Gastrocnemius medialis (tissue), 4 donors: ENCODE measurements around the gene GUCA1C.

Experiments used
- CTCF ChIP-seq, 5 experiments: fragments of 450-650 bp in 3 of 5; fragments of 200-600 bp in 2 of 5; sonication (generic) in 2 of 5; IDR thresholded peaks in 4 of 5; conservative IDR thresholded peaks in 1 of 5; 1 replicate in 4 of 5; 2 replicates in 1 of 5; pipeline ENCODE4 v1.5.1; 2016 to 2019; ENCODE audit warnings: antibody characterized with exemption in 5 of 5, mild to moderate bottlenecking in 3 of 5, moderate library complexity in 3 of 5
- POLR2A ChIP-seq, 2 donors: fragments of 450-650 bp; IDR thresholded peaks; one replicate each; pipeline ENCODE4 v1.6.1; 2017; ENCODE audit warnings: antibody characterized with exemption in 2 of 2, mild to moderate bottlenecking in 2 of 2, moderate library complexity in 2 of 2

- TF ChIP-seq POLR2A (IDR thresholded peaks at IDR 0.05) (no peak), CTCF (IDR thresholded peaks at IDR 0.05 in 4 of 5, conservative IDR thresholded peaks at IDR 0.05 in 1 of 5) (no peak)
Measured at GRCh38 chr3:108861401-108861800, 92.3 kb downstream of the GUCA1C start.
